HepG2 (cell line): ENCODE measurements around the gene PPM1G. TPM values are rescaled to one million over a fixed set of nuclear protein-coding genes. Genes with fewer than 3 reads are reported as not detected.

Experiments
- CBX2 ChIP-seq, 2 experiments: fragments of 200-600 bp in 1 of 2; sonication (generic); formaldehyde crosslinking in 1 of 2; IDR thresholded peaks; 2 replicates each; pipeline versions ENCODE4 v1.7.0 to v1.8.1; 2018 to 2022; ENCODE audit warnings: low read depth in 2 of 2, low read length in 1 of 2, mild to moderate bottlenecking in 1 of 2, missing genetic modification reagents in 1 of 2
- CSRNP1 ChIP-seq: sonication (generic); formaldehyde crosslinking; IDR thresholded peaks from 2 replicates; pipeline ENCODE4 v1.8.1; 2023; ENCODE audit warnings: mild to moderate bottlenecking, missing genetic modification reagents
- ETV6 ChIP-seq: sonication (generic); formaldehyde crosslinking; conservative IDR thresholded peaks from 2 replicates; pipeline ENCODE4 v1.4.0; 2020; ENCODE audit warnings: missing genetic modification reagents
- GTF2F1 ChIP-seq: fragments of 150-350 bp; IDR thresholded peaks from 2 replicates; pipeline ENCODE4 v1.6.1; 2014; ENCODE audit warnings: low read length
- HNRNPL ChIP-seq: fragments of 200-400 bp; formaldehyde crosslinking; IDR thresholded peaks from 2 replicates; pipeline ENCODE4 v1.6.1; 2017; ENCODE audit warnings: mild to moderate bottlenecking, low read depth, low read length
- IRX3 ChIP-seq: sonication (generic); formaldehyde crosslinking; IDR thresholded peaks from 2 replicates; pipeline ENCODE4 v1.8.1; 2023; ENCODE audit warnings: mild to moderate bottlenecking, low read depth, missing genetic modification reagents, borderline replicate concordance
- NKX3-1 ChIP-seq: sonication (generic); formaldehyde crosslinking; IDR thresholded peaks from 2 replicates; pipeline ENCODE4 v1.5.0; 2020; ENCODE audit warnings: missing genetic modification reagents
- PPARG ChIP-seq: conservative IDR thresholded peaks from 2 replicates; pipeline ENCODE4 v1.6.1; 2016; ENCODE audit warnings: missing biosample characterization, missing genetic modification reagents
- RXRB ChIP-seq: IDR thresholded peaks from 2 replicates; pipeline ENCODE4 v1.6.1; 2016; ENCODE audit warnings: borderline replicate concordance, missing genetic modification reagents, missing compliant biosample characterization
- SAP130 ChIP-seq: IDR thresholded peaks from 2 replicates; pipeline ENCODE4 v1.6.1; 2016; ENCODE audit warnings: low read depth
- TCF7 ChIP-seq: sonication (generic); IDR thresholded peaks from 2 replicates; pipeline ENCODE4 v1.6.1; 2016; ENCODE audit warnings: antibody characterized with exemption, low read depth
- TRAFD1 ChIP-seq: sonication (generic); formaldehyde crosslinking; IDR thresholded peaks from 2 replicates; pipeline ENCODE4 v1.5.1; 2020; ENCODE audit warnings: missing genetic modification reagents, mild to moderate bottlenecking, borderline replicate concordance
- ZFP36L1 ChIP-seq: sonication (generic); formaldehyde crosslinking; IDR thresholded peaks from 2 replicates; pipeline ENCODE4 v1.8.0; 2022; ENCODE audit warnings: mild to moderate bottlenecking, missing genetic modification reagents, moderate library complexity
- ZFP37 ChIP-seq: sonication (generic); formaldehyde crosslinking; IDR thresholded peaks from 2 replicates; pipeline ENCODE4 v1.4.0; 2020; ENCODE audit warnings: missing genetic modification reagents, borderline replicate concordance
- ZNF3 ChIP-seq: IDR thresholded peaks from 2 replicates; pipeline ENCODE4 v1.7.0; 2017; ENCODE audit warnings: inconsistent platforms
- ZNF333 ChIP-seq: sonication (generic); formaldehyde crosslinking; IDR thresholded peaks from 2 replicates; pipeline ENCODE4 v1.4.0; 2020; ENCODE audit warnings: mild to moderate bottlenecking, missing genetic modification reagents, borderline replicate concordance
- ZNF335 ChIP-seq: sonication (generic); formaldehyde crosslinking; IDR thresholded peaks from 2 replicates; pipeline ENCODE4 v1.4.0; 2020; ENCODE audit warnings: missing genetic modification reagents
- ZNF451 ChIP-seq: sonication (generic); formaldehyde crosslinking; IDR thresholded peaks from 2 replicates; pipeline ENCODE4 v1.5.0; 2020; ENCODE audit warnings: mild to moderate bottlenecking, missing genetic modification reagents
- ZNF580 ChIP-seq: IDR thresholded peaks from 2 replicates; pipeline ENCODE4 v1.6.1; 2016; ENCODE audit warnings: low read depth, borderline replicate concordance
- ZNF816 ChIP-seq: sonication (generic); formaldehyde crosslinking; IDR thresholded peaks from 2 replicates; pipeline ENCODE4 v1.8.0; 2022; ENCODE audit warnings: missing genetic modification reagents, mild to moderate bottlenecking, borderline replicate concordance
- polyA plus RNA-seq, 8 experiments: library from polyadenylated mRNA; depleted of rRNA in 3 of 8; stranded (reverse) in 7 of 8; unstranded in 1 of 8; fragments of >200 nt; fragmentation: Illumina TruSeq in 4 of 8; extraction: Trizol in 4 of 8; gene quantifications; 2 replicates each; pipeline versions ENCODE4 v1.2.1 to v1.2.3, GENCODE V29; 2011 to 2016; ENCODE audit warnings: low read depth in 4 of 8, missing spikeins in 1 of 8, mixed read lengths in 1 of 8; ENCODE audit not compliant: insufficient read depth in 1 of 8
- total RNA-seq, 5 experiments: library from RNA; depleted of rRNA; stranded (reverse); fragments of >200 nt; fragmentation: Illumina TruSeq; extraction: Trizol; gene quantifications; 2 replicates each; pipeline ENCODE4 v1.2.3, GENCODE V29; 2016; ENCODE audit warnings: low read depth in 1 of 5
- TF ChIP-seq, protein P1 (sequence below): sonication (generic); formaldehyde crosslinking; IDR thresholded peaks from 2 replicates; pipeline ENCODE4 v1.5.0; 2020; ENCODE audit warnings: mild to moderate bottlenecking, missing genetic modification reagents
- TF ChIP-seq, protein P2 (sequence below), 2 experiments: fragments of 450-650 bp in 1 of 2; sonication (generic) in 1 of 2; formaldehyde crosslinking; IDR thresholded peaks; 2 replicates each; pipeline versions ENCODE4 v1.5.0 to v1.8.0; 2020 to 2022; ENCODE audit warnings: mild to moderate bottlenecking in 1 of 2, missing genetic modification reagents in 1 of 2

PPM1G gene
- total and polyA plus RNA-seq, 2 of the 13 experiments (the other 11 are each of a cell fraction or from before 2014, with no cell fraction given): 58.2 to 213 TPM

GRCh38 chr2:27407798-27408491 is 1.4 kb downstream of the PPM1G start (continued):
- TF ChIP-seq SAP130 (CRISPR knock-in tag) (peak; percentile 74; the same call in 1 of the 2 replicates), ZNF580 (CRISPR knock-in tag) (no peak), GTF2F1 (no peak), CBX2 (IDR thresholded peaks at IDR 0.05; ENCODE audit: low read depth, low read length) (no peak), CBX2 (CRISPR knock-in tag; IDR thresholded peaks at IDR 0.05; ENCODE audit: low read depth) (no peak), RXRB (CRISPR knock-in tag) (no peak), NKX3-1 (CRISPR knock-in tag) (no peak), ZFP37 (CRISPR knock-in tag) (no peak), PPARG (CRISPR knock-in tag) (peak; percentile 66; the same call in 1 of the 2 replicates), IRX3 (CRISPR knock-in tag) (no peak), ZNF3 (CRISPR knock-in tag) (no peak), ZNF333 (no peak), TCF7 (no peak), ZFP36L1 (CRISPR knock-in tag) (no peak), ETV6 (no peak), CSRNP1 (CRISPR knock-in tag) (no peak), HNRNPL (no peak), ZNF816 (CRISPR knock-in tag) (no peak), TRAFD1 (CRISPR knock-in tag) (no peak), ZNF451 (CRISPR knock-in tag) (no peak), ZNF335 (CRISPR knock-in tag) (no peak)
- TF ChIP-seq, protein P1, sequence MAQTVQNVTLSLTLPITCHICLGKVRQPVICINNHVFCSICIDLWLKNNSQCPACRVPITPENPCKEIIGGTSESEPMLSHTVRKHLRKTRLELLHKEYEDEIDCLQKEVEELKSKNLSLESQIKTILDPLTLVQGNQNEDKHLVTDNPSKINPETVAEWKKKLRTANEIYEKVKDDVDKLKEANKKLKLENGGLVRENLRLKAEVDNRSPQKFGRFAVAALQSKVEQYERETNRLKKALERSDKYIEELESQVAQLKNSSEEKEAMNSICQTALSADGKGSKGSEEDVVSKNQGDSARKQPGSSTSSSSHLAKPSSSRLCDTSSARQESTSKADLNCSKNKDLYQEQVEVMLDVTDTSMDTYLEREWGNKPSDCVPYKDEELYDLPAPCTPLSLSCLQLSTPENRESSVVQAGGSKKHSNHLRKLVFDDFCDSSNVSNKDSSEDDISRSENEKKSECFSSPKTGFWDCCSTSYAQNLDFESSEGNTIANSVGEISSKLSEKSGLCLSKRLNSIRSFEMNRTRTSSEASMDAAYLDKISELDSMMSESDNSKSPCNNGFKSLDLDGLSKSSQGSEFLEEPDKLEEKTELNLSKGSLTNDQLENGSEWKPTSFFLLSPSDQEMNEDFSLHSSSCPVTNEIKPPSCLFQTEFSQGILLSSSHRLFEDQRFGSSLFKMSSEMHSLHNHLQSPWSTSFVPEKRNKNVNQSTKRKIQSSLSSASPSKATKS (CRISPR knock-in tag): no peak
- TF ChIP-seq, protein P2, sequence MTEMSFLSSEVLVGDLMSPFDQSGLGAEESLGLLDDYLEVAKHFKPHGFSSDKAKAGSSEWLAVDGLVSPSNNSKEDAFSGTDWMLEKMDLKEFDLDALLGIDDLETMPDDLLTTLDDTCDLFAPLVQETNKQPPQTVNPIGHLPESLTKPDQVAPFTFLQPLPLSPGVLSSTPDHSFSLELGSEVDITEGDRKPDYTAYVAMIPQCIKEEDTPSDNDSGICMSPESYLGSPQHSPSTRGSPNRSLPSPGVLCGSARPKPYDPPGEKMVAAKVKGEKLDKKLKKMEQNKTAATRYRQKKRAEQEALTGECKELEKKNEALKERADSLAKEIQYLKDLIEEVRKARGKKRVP (CRISPR knock-in tag; IDR thresholded peaks at IDR 0.05): no peak
